Measurements from ENCODE around the gene C6orf58. TPM values are rescaled to one million over a fixed set of nuclear protein-coding genes. Genes with fewer than 3 reads are reported as not detected.

The C6orf58 gene
- 0.44 TPM in 1 of 2 replicates, not detected in the other for total RNA-seq (2012; rRNA removed)

DNA sequence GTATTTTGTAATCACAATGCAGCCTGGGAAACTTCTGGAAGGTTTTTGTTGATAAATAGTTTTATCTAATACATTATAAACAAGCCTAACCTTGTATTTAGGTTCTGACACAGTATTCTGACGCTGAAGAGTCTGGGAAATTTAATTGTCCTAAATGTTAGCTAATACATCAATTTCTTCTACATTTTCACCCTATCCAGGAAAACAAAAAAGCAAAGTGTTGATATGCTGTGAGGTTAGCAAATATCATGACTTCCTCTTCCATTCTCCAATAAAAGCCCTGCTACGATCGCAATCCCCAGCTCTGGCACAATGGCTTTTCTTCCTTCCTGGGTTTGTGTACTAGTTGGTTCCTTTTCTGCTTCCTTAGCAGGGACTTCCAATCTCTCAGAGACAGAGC is at the start of gene C6orf58:
Gene C6orf58 (plus strand): TSS at position 301 of the 400 bp plus-strand sequence. CDS start 12 bp downstream, at position 313.
- no peak within 1 kb of the TSS for H3K4me2 ChIP-seq (ENCODE audit: low read length)
- no peaks in the 10 kb centered on the region for H3K4me1 ChIP-seq (ENCODE audit: control insufficient read depth, insufficient read depth, low read length)
- H3K4me3 ChIP-seq (ENCODE audit: low read length) = no peak within 1 kb of the TSS
- H3K27me3 ChIP-seq (ENCODE audit: control insufficient read depth, insufficient read depth, low read length) = no peaks in the 10 kb centered on the region
- H3K36me3 ChIP-seq (ENCODE audit: insufficient read depth, low read length) = no peaks in the 10 kb centered on the region
- H3K9me3 ChIP-seq (replicated peaks; ENCODE audit: low read length) = no peaks in the 10 kb centered on the region
- H3K9ac ChIP-seq (ENCODE audit: low read depth, low read length) = no peak within 1 kb of the TSS

GRCh38 chr6:127533011-127533410 is 44.0 kb upstream of the C6orf58 start:
- Histone ChIP-seq H3K9me3 (replicated peaks; ENCODE audit: low read length) (no peaks in the 10 kb centered on the region), H3K4me3 (ENCODE audit: low read length) (no peak overlapping the region), H3K4me1 (ENCODE audit: control insufficient read depth, insufficient read depth, low read length) (no peaks in the 10 kb centered on the region)

GRCh38 chr6:127533736-127534135 is 43.2 kb upstream of the C6orf58 start:
- Histone ChIP-seq H3K9me3 (replicated peaks; ENCODE audit: low read length) (no peaks in the 10 kb centered on the region), H3K36me3 (ENCODE audit: insufficient read depth, low read length) (no peaks in the 10 kb centered on the region), H3K27me3 (ENCODE audit: control insufficient read depth, insufficient read depth, low read length) (no peaks in the 10 kb centered on the region), H3K4me1 (ENCODE audit: control insufficient read depth, insufficient read depth, low read length) (no peaks in the 10 kb centered on the region), H3K4me3 (ENCODE audit: low read length) (no peak overlapping the region), H3K9ac (ENCODE audit: low read depth, low read length) (no peak overlapping the region), H3K4me2 (ENCODE audit: low read length) (no peak overlapping the region)

More at GRCh38 chr6:127533011-127533410, 44.0 kb upstream of the C6orf58 start:
- Histone ChIP-seq H3K36me3 (ENCODE audit: insufficient read depth, low read length) (no peaks in the 10 kb centered on the region), H3K4me2 (ENCODE audit: low read length) (no peak overlapping the region), H3K27me3 (ENCODE audit: control insufficient read depth, insufficient read depth, low read length) (no peaks in the 10 kb centered on the region), H3K9ac (ENCODE audit: low read depth, low read length) (no peak overlapping the region)

DNA sequence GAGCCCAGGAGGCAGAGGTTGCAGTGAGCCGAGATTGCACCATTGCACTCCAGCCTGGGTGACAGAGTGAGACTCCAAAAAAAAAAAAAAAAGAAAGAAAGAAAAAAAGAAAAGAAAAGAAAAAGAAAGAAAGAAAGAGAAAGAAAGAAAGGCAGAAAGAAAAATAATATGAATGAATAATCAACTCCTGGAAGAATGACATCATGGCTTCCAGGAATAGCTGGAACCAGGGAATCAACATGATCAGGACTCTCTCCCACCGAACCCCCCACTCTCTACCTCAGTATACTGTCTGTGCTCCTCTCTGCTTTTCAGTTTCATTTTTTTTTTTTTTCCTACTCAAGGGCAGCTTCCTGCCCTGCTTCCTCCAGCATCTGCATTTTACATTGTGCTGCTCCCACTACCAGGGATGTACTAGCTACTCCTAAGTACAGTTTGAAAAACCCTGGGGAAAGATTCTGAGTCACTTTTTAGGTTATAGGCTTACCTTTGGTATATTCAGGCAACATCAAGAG is 38.2 kb upstream of the C6orf58 start:
- Histone ChIP-seq H3K4me3 (ENCODE audit: low read length) (no peak overlapping the region), H3K4me1 (ENCODE audit: control insufficient read depth, insufficient read depth, low read length) (no peaks in the 10 kb centered on the region), H3K9ac (ENCODE audit: low read depth, low read length) (no peak overlapping the region), H3K27me3 (ENCODE audit: control insufficient read depth, insufficient read depth, low read length) (no peaks in the 10 kb centered on the region), H3K9me3 (replicated peaks; ENCODE audit: low read length) (no peaks in the 10 kb centered on the region), H3K36me3 (ENCODE audit: insufficient read depth, low read length) (no peaks in the 10 kb centered on the region), H3K4me2 (ENCODE audit: low read length) (peak overlapping the region; percentile 13)

GRCh38 chr6:127539272-127539671 is 37.7 kb upstream of the C6orf58 start:
- no peaks in the 10 kb centered on the region for H3K9me3 ChIP-seq (replicated peaks; ENCODE audit: low read length)
- H3K36me3 ChIP-seq (ENCODE audit: insufficient read depth, low read length) = no peaks in the 10 kb centered on the region
- H3K4me2 ChIP-seq (ENCODE audit: low read length) = no peak overlapping the region
- H3K9ac ChIP-seq (ENCODE audit: low read depth, low read length) = no peak overlapping the region
- H3K27me3 ChIP-seq (ENCODE audit: control insufficient read depth, insufficient read depth, low read length) = no peaks in the 10 kb centered on the region
- no peaks in the 10 kb centered on the region for H3K4me1 ChIP-seq (ENCODE audit: control insufficient read depth, insufficient read depth, low read length)
- H3K4me3 ChIP-seq (ENCODE audit: low read length) = no peak overlapping the region

- Histone ChIP-seq H3K36me3 (ENCODE audit: insufficient read depth, low read length) (no peaks in the 10 kb centered on the region), H3K4me2 (ENCODE audit: low read length) (no peak overlapping the region), H3K4me1 (ENCODE audit: control insufficient read depth, insufficient read depth, low read length) (peaks cover 11% of the 10 kb centered on the region), H3K9me3 (replicated peaks; ENCODE audit: low read length) (no peaks in the 10 kb centered on the region), H3K4me3 (ENCODE audit: low read length) (no peak overlapping the region), H3K9ac (ENCODE audit: low read depth, low read length) (no peak overlapping the region), H3K27me3 (ENCODE audit: control insufficient read depth, insufficient read depth, low read length) (no peaks in the 10 kb centered on the region)
Observed at GRCh38 chr6:127547215-127547614, 29.8 kb upstream of the C6orf58 start.

DNA sequence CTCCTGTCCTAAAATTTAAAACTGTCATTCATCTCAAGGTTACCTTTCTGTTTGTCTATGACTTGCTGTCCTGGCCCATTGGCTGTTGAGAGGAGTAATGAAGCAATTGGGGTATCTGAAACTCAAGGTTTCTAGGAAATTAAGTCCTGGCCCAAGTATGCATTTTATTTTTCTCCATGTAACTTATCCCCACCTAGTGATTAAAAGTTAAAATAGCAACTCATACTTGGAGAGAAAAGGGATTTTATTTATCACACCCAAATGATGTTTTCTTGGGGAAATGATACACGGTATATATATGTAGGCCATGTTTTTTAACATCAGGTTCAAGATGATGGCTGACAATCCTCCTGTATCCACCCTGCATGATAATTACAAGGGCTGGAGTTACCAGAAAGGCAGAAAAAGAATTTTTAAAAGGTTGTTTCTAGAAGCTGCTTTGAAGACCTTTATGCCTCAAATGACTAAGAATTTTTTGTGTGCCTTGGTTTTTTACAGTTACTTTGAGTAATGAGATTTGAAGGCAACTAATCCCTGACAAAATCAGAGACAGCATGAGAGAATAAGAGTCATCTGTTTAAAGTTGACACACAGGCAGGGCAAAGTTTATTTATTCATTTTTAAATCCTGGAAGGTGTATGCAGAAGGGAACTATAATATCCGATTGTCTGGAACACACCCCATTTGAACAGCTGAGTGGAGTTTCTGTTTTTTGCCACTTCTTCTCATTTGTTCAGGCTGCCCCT is 28.9 kb upstream of the C6orf58 start:
- no peaks in the 10 kb centered on the region for H3K9me3 ChIP-seq (replicated peaks; ENCODE audit: low read length)
- H3K36me3 ChIP-seq (ENCODE audit: insufficient read depth, low read length) = no peaks in the 10 kb centered on the region
- H3K4me3 ChIP-seq (ENCODE audit: low read length) = no peak overlapping the region
- H3K9ac ChIP-seq (ENCODE audit: low read depth, low read length) = no peak overlapping the region
- no peaks in the 10 kb centered on the region for H3K27me3 ChIP-seq (ENCODE audit: control insufficient read depth, insufficient read depth, low read length)
- H3K4me1 ChIP-seq (ENCODE audit: control insufficient read depth, insufficient read depth, low read length) = peaks cover 11% of the 10 kb centered on the region
- H3K4me2 ChIP-seq (ENCODE audit: low read length) = no peak overlapping the region

DNA sequence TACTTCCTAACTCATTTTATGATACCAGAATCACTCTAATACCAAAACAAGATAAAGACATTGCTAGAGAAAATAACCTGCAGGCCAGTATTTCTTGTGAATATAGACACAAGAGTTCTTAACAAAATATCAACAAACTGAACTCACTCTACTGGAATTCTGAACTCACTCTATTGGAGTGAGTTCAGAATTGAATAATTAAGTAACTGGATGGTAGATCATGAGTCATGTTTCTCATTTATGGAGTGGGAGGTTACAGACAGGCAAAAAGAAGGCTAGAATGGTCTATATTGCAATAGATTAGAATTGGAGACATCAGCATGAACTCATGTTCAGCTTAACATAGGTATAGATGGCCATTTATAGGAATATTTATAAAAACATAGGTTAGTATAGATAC is 26.6 kb upstream of the C6orf58 start:
- Histone ChIP-seq H3K4me1 (ENCODE audit: control insufficient read depth, insufficient read depth, low read length) (peaks cover 11% of the 10 kb centered on the region), H3K9ac (ENCODE audit: low read depth, low read length) (no peak overlapping the region), H3K36me3 (ENCODE audit: insufficient read depth, low read length) (no peaks in the 10 kb centered on the region), H3K9me3 (replicated peaks; ENCODE audit: low read length) (no peaks in the 10 kb centered on the region), H3K4me3 (ENCODE audit: low read length) (no peak overlapping the region), H3K27me3 (ENCODE audit: control insufficient read depth, insufficient read depth, low read length) (no peaks in the 10 kb centered on the region), H3K4me2 (ENCODE audit: low read length) (no peak overlapping the region)

- no peak overlapping the region for H3K9ac ChIP-seq (ENCODE audit: low read depth, low read length)
- no peaks in the 10 kb centered on the region for H3K27me3 ChIP-seq (ENCODE audit: control insufficient read depth, insufficient read depth, low read length)
- H3K4me2 ChIP-seq (ENCODE audit: low read length) = no peak overlapping the region
- H3K4me1 ChIP-seq (ENCODE audit: control insufficient read depth, insufficient read depth, low read length) = peaks cover 11% of the 10 kb centered on the region
- no peak overlapping the region for H3K4me3 ChIP-seq (ENCODE audit: low read length)
- H3K36me3 ChIP-seq (ENCODE audit: insufficient read depth, low read length) = no peaks in the 10 kb centered on the region
- H3K9me3 ChIP-seq (replicated peaks; ENCODE audit: low read length) = no peaks in the 10 kb centered on the region
Observed at GRCh38 chr6:127554435-127555006, 22.5 kb upstream of the C6orf58 start.

DNA sequence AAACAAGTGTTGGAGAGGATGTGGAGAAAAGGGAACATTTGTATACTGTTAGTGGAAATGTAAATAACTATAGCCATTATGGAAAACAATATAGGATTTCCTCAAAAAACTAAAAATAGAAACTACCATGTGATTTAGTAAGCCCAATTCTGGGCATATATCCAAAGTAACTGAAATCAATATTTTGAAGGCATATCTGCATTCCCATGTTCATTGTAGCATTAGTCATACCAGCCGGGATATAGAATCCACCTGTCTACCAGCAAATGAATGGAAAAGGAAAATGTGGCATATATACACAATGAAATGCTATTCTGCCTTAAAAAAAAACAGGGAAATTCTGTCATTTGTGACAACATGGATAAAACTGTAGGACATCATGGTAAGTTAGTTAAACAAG is 15.3 kb upstream of the C6orf58 start:
- no peaks in the 10 kb centered on the region for H3K27me3 ChIP-seq (ENCODE audit: control insufficient read depth, insufficient read depth, low read length)
- H3K9me3 ChIP-seq (replicated peaks; ENCODE audit: low read length) = no peaks in the 10 kb centered on the region
- no peak overlapping the region for H3K9ac ChIP-seq (ENCODE audit: low read depth, low read length)
- no peak overlapping the region for H3K4me3 ChIP-seq (ENCODE audit: low read length)
- H3K4me2 ChIP-seq (ENCODE audit: low read length) = no peak overlapping the region
- no peaks in the 10 kb centered on the region for H3K4me1 ChIP-seq (ENCODE audit: control insufficient read depth, insufficient read depth, low read length)
- H3K36me3 ChIP-seq (ENCODE audit: insufficient read depth, low read length) = no peaks in the 10 kb centered on the region

GRCh38 chr6:127564761-127565160 is 12.2 kb upstream of the C6orf58 start:
- Histone ChIP-seq H3K9ac (ENCODE audit: low read depth, low read length) (no peak overlapping the region), H3K9me3 (replicated peaks; ENCODE audit: low read length) (no peaks in the 10 kb centered on the region), H3K4me2 (ENCODE audit: low read length) (no peak overlapping the region), H3K4me3 (ENCODE audit: low read length) (no peak overlapping the region), H3K27me3 (ENCODE audit: control insufficient read depth, insufficient read depth, low read length) (no peaks in the 10 kb centered on the region), H3K36me3 (ENCODE audit: insufficient read depth, low read length) (no peaks in the 10 kb centered on the region), H3K4me1 (ENCODE audit: control insufficient read depth, insufficient read depth, low read length) (no peaks in the 10 kb centered on the region)

- no peak overlapping the region for H3K4me2 ChIP-seq (ENCODE audit: low read length)
- no peak overlapping the region for H3K4me3 ChIP-seq (ENCODE audit: low read length)
- H3K36me3 ChIP-seq (ENCODE audit: insufficient read depth, low read length) = no peaks in the 10 kb centered on the region
- H3K27me3 ChIP-seq (ENCODE audit: control insufficient read depth, insufficient read depth, low read length) = no peaks in the 10 kb centered on the region
- H3K9me3 ChIP-seq (replicated peaks; ENCODE audit: low read length) = no peaks in the 10 kb centered on the region
- peaks cover 4% of the 10 kb centered on the region for H3K4me1 ChIP-seq (ENCODE audit: control insufficient read depth, insufficient read depth, low read length)
- no peak overlapping the region for H3K9ac ChIP-seq (ENCODE audit: low read depth, low read length)
Observed at GRCh38 chr6:127566119-127566518, 10.9 kb upstream of the C6orf58 start.

Data from skeletal muscle satellite cell (primary cell).